Measurements from ENCODE around the gene RNF149. TPM values are rescaled to one million over a fixed set of nuclear protein-coding genes. Genes with fewer than 3 reads are reported as not detected.

The RNF149 gene
- total RNA-seq, 5 donors from 2014 or later (not counting 1 experiment from before 2014, with no cell fraction given): 114 to 139 (median 123) TPM

GRCh38 chr2:101230541-101231001 lies 77.9 kb downstream of the RNF149 start:
- no peaks in the 10 kb centered on the region for H3K36me3 ChIP-seq (ENCODE audit: control insufficient read depth in 2 of 2, extremely low read depth in 1 of 2, insufficient read depth in 1 of 2, low read length in 1 of 2)
- ChIA-PET CTCF (no interaction called here), POLR2A (no interaction called here)
- H3K4me1 ChIP-seq (ENCODE audit: control insufficient read depth in 1 of 2, extremely low read depth in 1 of 2, insufficient read depth in 2 of 2, low read length in 2 of 2): no peaks in the 10 kb centered on the region
- no peak overlapping the region for H3K4me3 ChIP-seq (ENCODE audit: control insufficient read depth in 1 of 2, extremely low read depth in 1 of 2, low read length in 1 of 2)
- H3K4me1 Mint-ChIP-seq: no peaks in the 10 kb centered on the region
- DNase-seq (no peak), ATAC-seq (replicated peaks in 1 of 4) (no peak)
- H3K27me3 ChIP-seq (replicated peaks in 1 of 2; ENCODE audit: control insufficient read depth in 2 of 2, extremely low read depth in 1 of 2, insufficient read depth in 2 of 2, low read length in 1 of 2): no peaks in the 10 kb centered on the region
- WGBS (ENCODE audit: insufficient coverage): no CpG with 5 or more reads among the region's 2 CpGs
- H3K9me3 ChIP-seq: no peaks in the 10 kb centered on the region
- H3K9me3 Mint-ChIP-seq: no peaks in the 10 kb centered on the region
- no peak overlapping the region for H3K27ac ChIP-seq (ENCODE audit: low read length)
- no peak overlapping the region for H3K4me3 Mint-ChIP-seq
- peaks cover 6% of the 10 kb centered on the region for H3K36me3 Mint-ChIP-seq
- no peaks in the 10 kb centered on the region for H3K27me3 Mint-ChIP-seq
- no peak overlapping the region for H3K27ac Mint-ChIP-seq

Other genes with a start within 250 kb of the RNF149 start
- gene TBC1D8, start 157.3 kb downstream of the RNF149 start, total RNA-seq: 1 to 10 TPM in 4 of 5 donors, under 1 TPM in 1; 0.40 to 2.1 (median 2.0) TPM
- 10 to 100 TPM; 45.8 to 52.5 (median 50.7) TPM for gene CNOT11, start 55.8 kb downstream of the RNF149 start, total RNA-seq
- under 1 TPM in 1 of 5 donors, not detected in 4; 0.13 TPM for gene CREG2, start 78.8 kb upstream of the RNF149 start, total RNA-seq
- gene RFX8, start 166.4 kb upstream of the RNF149 start, total RNA-seq: 1 to 10 TPM in 1 of 5 donors, under 1 TPM in 4; 0.23 to 1.0 (median 0.59) TPM

Data from T-cell (primary cell).